ENCODE measurements around the gene USP6NL. TPM values are rescaled to one million over a fixed set of nuclear protein-coding genes. Genes with fewer than 3 reads are reported as not detected.

USP6NL gene
- total and polyA plus RNA-seq, 2 of the 8 experiments (the other 6 are each of a cell fraction or from before 2014, with no cell fraction given) = 10.9 to 28.8 TPM

- TF ChIP-seq CHD7 (IDR thresholded peaks at IDR 0.05; ENCODE audit: insufficient replicate concordance, low read length) = no peak
- TF ChIP-seq RFX5 (IDR thresholded peaks at IDR 0.05; ENCODE audit: borderline replicate concordance, low read depth, low read length) = no peak
- no peak for TF ChIP-seq HDAC2 (IDR thresholded peaks at IDR 0.05; ENCODE audit: borderline replicate concordance in 1 of 2, low read depth in 2 of 2, low read length in 2 of 2)
- TF ChIP-seq GTF2F1 (IDR thresholded peaks at IDR 0.05; ENCODE audit: borderline replicate concordance, low read depth, low read length) = no peak
- TF ChIP-seq NANOG (IDR thresholded peaks at IDR 0.05; ENCODE audit: insufficient read depth, low read depth, low read length, poor library complexity, severe bottlenecking) = no peak
Observed at GRCh38 chr10:11525503-11525902, 85.9 kb downstream of the USP6NL start (continued).
